ENCODE data around the gene ZDHHC18.

The ZDHHC18 gene

GRCh38 chr1:26811708-26812107, 14.8 kb upstream of the ZDHHC18 start:
- no peak for TF ChIP-seq CTCF (conservative IDR thresholded peaks at IDR 0.05; ENCODE audit: low read depth, low read length)
- no peak for DNase-seq (ENCODE audit: low read depth)
- H3K4me3 ChIP-seq (ENCODE audit: low read length) = no peak overlapping the region

GRCh38 chr1:26814377-26814776, 12.1 kb upstream of the ZDHHC18 start:
- no peak overlapping the region for H3K4me3 ChIP-seq (ENCODE audit: low read length)
- no peak for TF ChIP-seq CTCF (conservative IDR thresholded peaks at IDR 0.05; ENCODE audit: low read depth, low read length)
- no peak for DNase-seq (ENCODE audit: low read depth)

- no peak for TF ChIP-seq CTCF (conservative IDR thresholded peaks at IDR 0.05; ENCODE audit: low read depth, low read length)
- no peak overlapping the region for H3K4me3 ChIP-seq (ENCODE audit: low read length)
- no peak for DNase-seq (ENCODE audit: low read depth)
These were observed 11.6 kb upstream of the ZDHHC18 start for GRCh38 chr1:26814893-26815292.

GRCh38 chr1:26820784-26821269, 5.7 kb upstream of the ZDHHC18 start:
- peak; percentile 23 for TF ChIP-seq CTCF (conservative IDR thresholded peaks at IDR 0.05; ENCODE audit: low read depth, low read length)
- no peak overlapping the region for H3K4me3 ChIP-seq (ENCODE audit: low read length)
- DNase-seq (ENCODE audit: low read depth) = no peak

GRCh38 chr1:26822737-26823395, 3.6 kb upstream of the ZDHHC18 start:
- no peak for TF ChIP-seq CTCF (conservative IDR thresholded peaks at IDR 0.05; ENCODE audit: low read depth, low read length)
- no peak overlapping the region for H3K4me3 ChIP-seq (ENCODE audit: low read length)
- DNase-seq (ENCODE audit: low read depth) = no peak

- no peak for DNase-seq (ENCODE audit: low read depth)
- H3K4me3 ChIP-seq (ENCODE audit: low read length) = no peak overlapping the region
- TF ChIP-seq CTCF (conservative IDR thresholded peaks at IDR 0.05; ENCODE audit: low read depth, low read length) = no peak
These were observed 1.8 kb upstream of the ZDHHC18 start for GRCh38 chr1:26824731-26825130.

GRCh38 chr1:26827106-26827604, 667 bp downstream of the ZDHHC18 start:
- H3K4me3 ChIP-seq (ENCODE audit: low read length) = peak overlapping the region; percentile 63
- no peak for TF ChIP-seq CTCF (conservative IDR thresholded peaks at IDR 0.05; ENCODE audit: low read depth, low read length)
- no peak for DNase-seq (ENCODE audit: low read depth)
